ENCODE data around the gene ARID1B.

ARID1B gene

DNA sequence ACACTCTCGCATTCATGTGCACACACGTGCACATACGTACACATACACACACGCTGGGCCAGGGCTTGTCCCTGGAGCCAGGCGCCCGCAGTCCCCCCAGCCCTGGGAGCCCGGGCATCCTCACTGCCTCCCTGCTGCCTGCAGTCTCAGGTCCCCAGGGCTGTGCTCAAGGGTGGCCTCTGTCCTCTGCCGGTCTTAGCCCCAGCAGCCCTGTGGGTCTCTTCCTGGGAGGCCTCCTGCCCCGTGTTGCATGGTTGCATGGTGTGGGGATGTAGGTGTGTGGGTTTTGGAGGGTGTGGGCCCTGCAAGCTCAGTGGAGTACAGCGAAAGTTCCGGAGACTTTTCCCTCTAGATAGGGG is 444.6 kb downstream of the ARID1B start:
- DNase-seq, result no peak

DNA sequence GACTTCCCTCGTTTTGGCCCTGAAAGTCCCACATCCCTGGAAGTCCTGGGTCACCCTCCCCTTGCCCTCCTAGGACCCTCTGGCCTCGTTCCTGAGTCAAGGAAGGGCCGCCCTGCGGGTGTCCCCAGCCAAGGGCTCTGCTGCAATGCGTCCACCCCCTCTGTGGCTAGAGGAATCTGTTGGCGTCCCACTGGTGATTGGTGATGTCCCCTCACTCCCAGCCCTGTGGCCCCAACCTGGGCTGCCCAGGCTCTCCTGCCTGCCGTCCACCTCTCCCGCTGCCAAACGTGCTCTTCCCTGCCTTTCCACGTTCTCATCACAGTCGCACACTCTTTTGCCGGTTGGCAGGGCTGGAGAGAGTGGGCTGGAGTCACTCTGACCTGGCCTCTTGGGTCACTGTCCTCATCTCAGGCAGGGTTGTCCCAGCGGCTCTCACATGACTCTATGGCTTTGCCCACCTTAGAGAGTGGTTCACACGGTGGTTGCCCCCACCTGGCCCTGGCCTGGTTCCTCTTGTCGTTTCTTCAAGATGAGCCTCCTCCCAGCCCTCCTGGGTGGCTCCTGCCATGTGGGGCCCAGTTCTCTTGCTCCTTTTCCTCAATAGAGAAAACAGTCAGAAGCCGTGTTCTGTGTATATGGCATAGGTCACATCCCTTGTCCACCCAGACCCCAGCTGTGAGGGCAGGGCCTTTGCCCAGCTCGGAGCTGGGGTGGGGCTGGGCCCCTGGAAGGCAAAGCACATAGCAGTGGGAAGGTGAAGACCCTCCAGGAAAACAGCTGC is 445.2 kb downstream of the ARID1B start:
- DNase-seq, result no peak

GRCh38 chr6:157223021-157223430 is 445.8 kb downstream of the ARID1B start:
- DNase-seq, result no peak

DNA sequence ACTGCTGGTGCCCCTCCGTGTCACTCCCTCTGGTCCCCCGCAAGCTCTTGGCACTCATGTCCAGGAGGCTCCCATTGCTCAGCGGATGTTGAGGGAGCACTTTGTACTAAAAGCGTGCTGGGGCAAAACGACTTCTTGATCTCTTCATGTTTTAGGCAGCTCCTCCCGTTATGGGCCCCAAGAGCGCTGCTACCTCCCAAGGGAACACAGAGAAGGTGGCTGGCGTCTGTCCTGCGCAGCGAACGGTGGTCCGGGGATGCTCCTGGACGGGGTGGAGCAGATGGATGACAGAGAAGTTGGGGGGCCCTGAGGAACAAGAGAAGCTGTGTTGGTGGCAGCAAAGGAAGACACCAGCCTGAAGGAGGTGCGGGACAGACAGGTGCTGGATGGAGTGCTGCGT is 446.3 kb downstream of the ARID1B start:
- DNase-seq, result no peak

DNA sequence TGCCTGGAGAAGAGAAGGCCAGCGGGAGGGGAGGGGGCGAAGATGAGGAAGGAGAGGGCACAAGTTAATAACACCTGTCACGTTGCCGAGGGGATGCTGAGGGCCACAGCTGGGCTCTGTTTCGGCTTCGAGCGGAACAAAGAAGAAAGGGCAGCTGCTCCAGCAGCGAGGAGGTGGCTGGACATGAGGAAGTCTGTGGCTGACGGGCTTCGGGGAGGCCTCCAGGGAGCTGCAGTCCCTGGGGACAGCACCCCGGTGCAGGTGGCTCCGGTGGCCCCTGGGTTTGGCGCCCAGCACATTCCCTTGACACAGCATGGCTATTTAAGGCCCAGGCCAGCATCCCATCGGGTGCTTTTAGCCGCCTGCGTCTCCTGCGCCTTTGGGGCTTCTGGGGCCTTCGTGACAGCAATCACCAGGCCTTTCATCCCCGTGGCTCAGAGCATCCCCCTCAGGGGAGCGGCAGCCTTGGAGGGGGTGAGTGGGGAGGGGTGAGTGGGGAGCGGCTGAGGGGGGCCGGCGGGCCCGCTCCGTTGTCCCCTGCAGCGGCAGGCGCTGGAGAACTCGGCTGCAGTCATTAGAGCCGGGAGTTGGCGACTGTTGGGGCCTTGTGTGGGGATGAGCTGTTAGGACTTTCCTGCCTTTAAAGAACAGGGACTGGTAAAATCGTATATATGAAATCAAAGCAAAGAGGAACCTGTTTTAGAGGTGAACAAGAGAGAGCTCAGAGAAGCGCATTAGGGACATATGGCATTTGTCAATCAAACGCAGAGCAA is 447.2 kb downstream of the ARID1B start:
- no peak for DNase-seq

- DNase-seq, result no peak
These were observed 447.9 kb downstream of the ARID1B start for GRCh38 chr6:157224951-157225574.

DNA sequence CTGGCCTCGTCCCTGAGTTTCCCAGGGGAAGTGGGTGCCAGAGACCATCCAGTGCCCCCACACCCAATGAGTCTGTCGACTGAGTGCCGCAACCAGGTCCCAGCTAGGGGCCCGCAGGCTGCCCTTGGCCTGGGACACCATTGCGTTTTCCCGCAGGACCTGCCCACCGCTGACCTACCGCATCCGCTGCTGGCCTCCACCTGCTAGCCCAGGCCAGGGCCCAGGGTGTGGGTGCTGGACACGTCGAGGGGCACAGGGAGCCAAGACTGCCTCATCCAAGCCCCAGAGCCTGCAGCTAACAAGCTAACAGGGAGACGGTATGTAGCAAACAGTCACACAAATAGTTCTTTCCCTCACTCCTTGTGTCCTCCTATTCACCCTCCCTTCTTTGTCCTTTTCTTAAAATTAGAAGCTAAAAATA is 448.4 kb downstream of the ARID1B start:
- no peak for DNase-seq

DNA sequence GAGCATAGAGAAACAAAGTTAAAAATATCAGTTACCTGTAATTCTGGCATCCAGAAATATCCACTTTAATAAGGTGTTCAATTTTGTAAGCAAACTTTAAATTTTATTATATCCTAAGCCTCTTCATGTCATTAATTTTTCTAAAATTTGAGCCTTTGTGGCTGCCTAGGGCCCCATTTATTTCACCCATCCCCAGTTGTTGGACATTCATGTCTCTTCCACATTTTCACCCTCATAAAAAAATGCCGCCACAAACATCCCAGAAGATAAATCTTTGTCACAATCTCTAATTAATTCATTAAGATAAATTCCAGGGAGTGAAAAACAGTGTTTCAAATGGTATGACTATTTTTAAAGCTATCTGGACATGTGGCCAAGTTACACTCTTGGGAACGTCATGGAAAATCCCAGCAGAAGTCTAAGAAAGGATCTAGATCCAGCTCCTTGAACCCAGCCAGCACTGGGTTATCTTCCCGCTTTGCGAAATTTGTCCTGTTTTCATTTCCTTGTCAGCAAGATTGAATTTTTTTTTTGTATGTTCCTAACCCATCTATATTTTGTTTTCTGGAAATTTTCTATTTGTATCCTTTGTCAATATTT is 448.9 kb downstream of the ARID1B start:
- DNase-seq, result no peak

- no peak for DNase-seq
These were observed 449.6 kb downstream of the ARID1B start for GRCh38 chr6:157226761-157227160.

DNA sequence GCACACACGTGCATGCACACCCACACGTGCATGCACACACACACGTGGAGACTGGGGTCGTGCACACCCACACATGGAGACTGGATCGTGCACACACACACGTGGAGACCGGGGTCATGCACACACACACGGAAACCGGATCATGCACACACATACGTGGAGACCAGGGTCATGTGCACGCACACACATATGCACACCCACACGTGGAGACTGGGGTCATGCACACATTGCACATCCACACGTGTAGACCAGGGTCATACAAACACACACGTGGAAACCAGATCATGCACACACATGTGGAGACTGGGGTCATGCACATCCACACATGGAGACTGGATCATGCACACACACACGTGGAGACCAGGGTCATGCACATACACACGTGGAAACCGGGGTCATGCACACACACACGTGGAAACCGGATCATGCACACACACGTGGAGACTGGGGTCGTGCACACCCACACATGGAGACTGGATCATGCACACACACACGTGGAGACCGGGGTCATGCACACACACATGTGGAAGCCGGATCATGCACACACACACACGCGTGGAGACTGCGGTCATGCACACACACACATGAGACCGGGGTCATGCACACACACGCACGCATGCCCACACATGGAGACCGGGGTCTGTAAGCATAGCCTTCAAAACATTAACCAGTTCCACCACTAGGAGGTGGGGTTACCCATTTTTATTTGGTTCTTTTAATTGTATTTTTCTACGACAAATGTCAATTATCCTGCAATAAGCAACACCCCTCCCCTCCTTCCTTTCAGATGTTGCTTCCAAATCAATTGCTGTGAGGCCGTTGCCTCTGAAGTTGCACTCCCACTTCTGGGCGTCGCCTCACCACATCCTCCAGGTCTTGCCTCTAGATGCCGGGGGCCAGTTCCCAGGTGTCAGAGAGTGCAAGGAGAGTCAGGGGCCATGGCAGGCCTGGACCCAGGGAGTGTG is 450.3 kb downstream of the ARID1B start:
- DNase-seq, result no peak

GRCh38 chr6:157228426-157229131 is 451.4 kb downstream of the ARID1B start:
- DNase-seq, result no peak

DNA sequence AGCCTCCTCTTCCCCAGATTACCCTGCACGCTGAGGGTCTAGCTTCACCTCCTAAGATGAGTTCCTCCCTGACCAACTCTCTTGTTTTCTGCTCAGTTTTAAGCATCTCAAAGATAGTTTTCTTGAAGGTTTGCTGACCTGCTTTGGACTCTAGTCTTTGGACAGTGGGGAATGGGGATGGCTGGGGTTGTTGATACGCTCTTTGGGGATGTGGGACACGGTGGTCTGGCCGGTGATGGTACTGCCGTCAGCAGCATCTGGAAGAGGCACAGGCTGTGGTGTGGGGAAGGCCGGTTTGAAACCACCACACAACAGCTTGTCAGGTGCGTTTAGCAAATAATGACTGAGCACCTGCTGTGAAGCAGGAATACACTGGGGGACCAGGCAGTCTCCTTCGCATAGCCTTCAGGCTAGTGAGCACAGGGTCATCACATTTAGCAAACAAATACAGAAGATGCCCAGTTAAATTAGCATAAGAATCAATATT is 452.0 kb downstream of the ARID1B start:
- DNase-seq, result no peak

GRCh38 chr6:157229713-157230112 is 452.5 kb downstream of the ARID1B start:
- no peak for DNase-seq

GRCh38 chr6:157230910-157231309 is 453.7 kb downstream of the ARID1B start:
- no peak for DNase-seq

DNA sequence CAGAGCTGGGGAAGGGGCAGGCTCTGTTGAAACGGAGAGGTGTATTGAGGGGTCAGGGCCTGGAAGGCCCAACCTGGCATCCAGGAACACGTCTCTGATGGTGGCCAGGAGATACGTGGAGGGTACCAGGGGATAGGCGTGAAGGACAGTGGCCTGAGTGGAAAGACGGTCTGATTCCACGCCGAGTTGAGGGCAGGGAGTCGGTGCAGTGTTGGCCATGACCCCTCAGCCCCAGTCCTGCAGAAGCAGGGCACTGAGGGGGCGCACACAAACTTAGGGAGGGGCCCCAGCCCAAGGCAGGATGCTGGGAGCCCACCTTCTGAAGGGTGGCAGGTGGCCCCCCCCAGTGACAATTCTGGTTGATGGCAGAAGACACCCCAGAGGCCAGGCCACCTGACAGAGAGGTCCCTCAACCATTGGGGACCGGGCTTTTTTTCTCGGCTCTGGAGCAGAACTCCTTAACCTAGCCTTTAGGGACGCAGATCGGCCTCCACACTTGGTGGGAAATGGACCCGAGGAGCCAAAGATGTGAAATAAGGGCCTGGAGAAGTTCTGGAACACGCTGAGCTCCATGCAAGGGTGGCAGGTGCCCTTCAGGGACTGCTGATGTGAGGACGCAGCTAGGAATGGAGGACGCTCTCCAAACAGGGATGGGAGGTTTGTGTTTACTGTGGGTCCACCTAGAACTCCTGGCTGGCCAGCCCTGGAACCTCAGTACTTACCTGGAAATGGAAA is 455.1 kb downstream of the ARID1B start:
- DNase-seq, result no peak

GRCh38 chr6:157233156-157233555 is 456.0 kb downstream of the ARID1B start:
- no peak for DNase-seq

- no peak for DNase-seq
These were observed 456.5 kb downstream of the ARID1B start for GRCh38 chr6:157233686-157234085.

- no peak for DNase-seq
These were observed 458.4 kb downstream of the ARID1B start for GRCh38 chr6:157235600-157236039.

DNA sequence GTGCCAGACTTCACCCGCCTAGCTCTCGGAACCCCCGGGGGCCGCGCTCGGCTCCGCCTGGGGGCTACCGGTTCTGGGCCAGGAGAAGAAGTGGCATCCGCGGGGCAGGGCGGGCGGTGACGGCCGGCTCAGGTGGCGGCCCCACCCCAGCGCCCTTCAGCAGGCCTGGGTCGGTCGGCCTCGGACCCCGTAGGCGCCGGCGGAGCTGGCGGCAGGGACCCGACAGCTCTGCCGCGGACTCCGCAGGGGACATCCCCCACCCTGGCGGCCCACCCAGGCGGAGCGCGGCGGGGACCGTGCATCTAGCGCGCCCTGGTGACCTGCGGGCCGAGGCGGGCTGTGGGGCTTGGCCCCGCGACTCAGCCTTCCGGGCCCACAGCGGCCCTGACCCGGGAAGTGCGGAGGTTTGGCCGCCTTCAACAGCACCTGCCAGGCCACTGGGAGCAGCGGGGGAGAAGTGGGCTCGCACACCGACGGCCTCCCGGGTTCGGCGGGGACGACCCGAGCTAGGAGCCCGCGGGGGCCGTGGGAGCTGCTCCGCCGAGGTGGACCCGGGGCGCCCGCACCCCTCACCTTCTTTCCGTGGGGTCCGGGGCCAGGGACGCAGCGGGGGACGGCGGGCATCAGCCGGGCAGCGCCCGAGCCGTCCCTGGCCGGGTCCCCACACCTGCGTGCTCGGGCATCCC is 459.0 kb downstream of the ARID1B start:
- DNase-seq, result no peak

DNA sequence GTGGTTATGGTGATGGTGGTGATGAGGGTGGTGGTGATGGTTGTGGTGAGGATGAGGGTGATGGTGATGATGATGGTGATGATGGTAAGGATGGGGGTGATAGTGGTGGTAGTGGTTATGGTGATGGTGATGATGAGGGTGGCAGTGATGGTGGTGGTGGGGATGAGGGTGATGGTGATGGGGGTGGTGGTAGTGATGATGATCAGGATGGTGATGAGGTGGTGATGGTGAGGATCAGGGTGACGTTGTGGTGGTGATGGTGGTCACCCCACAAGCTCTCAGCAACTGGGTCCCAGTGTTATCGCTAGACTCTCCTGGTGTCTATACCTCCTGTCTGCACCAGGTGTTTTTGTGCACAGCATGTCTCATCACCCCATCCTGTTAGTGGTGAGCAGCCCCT is 461.2 kb downstream of the ARID1B start:
- no peak for DNase-seq

Data from NCI-H1048 (cell line).